HEK293T (cell line): ENCODE data around the gene IL10RA.

Experiments
- CTCF ChIA-PET: fragments of 350-600 bp; formaldehyde crosslinking; extraction: SDS; loops from one replicate; lab custom pipeline; 2021; ENCODE audit warnings: antibody characterized with exemption, inconsistent platforms; lab: Yijun Ruan, JAX
- POLR2A ChIA-PET: fragments of 350-600 bp; formaldehyde crosslinking; extraction: SDS; loops from one replicate; lab custom pipeline; 2020; ENCODE audit warnings: antibody characterized with exemption, inconsistent platforms; lab: Yijun Ruan, JAX
- DNase-seq: peaks from one replicate; pipeline ENCODE4 v3.0.0; 2012; ENCODE audit warnings: mixed read lengths; ENCODE audit errors: extremely low spot score
- ARNT ChIP-seq: fragments of 450-650 bp; IDR thresholded peaks from 2 replicates; pipeline ENCODE4 v1.6.1; 2017; ENCODE audit warnings: mild to moderate bottlenecking
- BHLHE40 ChIP-seq: fragments of 450-650 bp; IDR thresholded peaks from 2 replicates; pipeline ENCODE4 v1.6.1; 2016; ENCODE audit warnings: mild to moderate bottlenecking, moderate library complexity, borderline replicate concordance
- CTBP1 ChIP-seq: fragments of 450-650 bp; IDR thresholded peaks from 2 replicates; pipeline ENCODE4 v1.6.1; 2016; ENCODE audit warnings: borderline replicate concordance
- ELF4 ChIP-seq: fragments of 450-650 bp; IDR thresholded peaks from 2 replicates; pipeline ENCODE4 v1.6.1; 2017; ENCODE audit warnings: antibody characterized with exemption
- FOXA1 ChIP-seq: fragments of 450-650 bp; IDR thresholded peaks from 2 replicates; pipeline ENCODE4 v1.6.1; 2016; ENCODE audit warnings: mild to moderate bottlenecking
- FOXK2 ChIP-seq: fragments of 450-650 bp; IDR thresholded peaks from 2 replicates; pipeline ENCODE4 v1.6.1; 2016; ENCODE audit warnings: mild to moderate bottlenecking
- FOXM1 ChIP-seq: fragments of 450-650 bp; IDR thresholded peaks from 2 replicates; pipeline ENCODE4 v1.6.1; 2017; ENCODE audit warnings: mild to moderate bottlenecking, borderline replicate concordance
- HDGF ChIP-seq: fragments of 450-650 bp; IDR thresholded peaks from 2 replicates; pipeline ENCODE4 v1.6.1; 2017; ENCODE audit warnings: antibody characterized with exemption, borderline replicate concordance
- L3MBTL2 ChIP-seq: fragments of 450-650 bp; conservative IDR thresholded peaks from 2 replicates; pipeline ENCODE4 v1.6.1; 2016; ENCODE audit warnings: mild to moderate bottlenecking
- LEF1 ChIP-seq: fragments of 450-650 bp; IDR thresholded peaks from 2 replicates; pipeline ENCODE4 v1.6.1; 2017; ENCODE audit warnings: mild to moderate bottlenecking, borderline replicate concordance
- NFRKB ChIP-seq: fragments of 450-650 bp; IDR thresholded peaks from 2 replicates; pipeline ENCODE4 v1.6.1; 2016; ENCODE audit warnings: mild to moderate bottlenecking, moderate library complexity
- PKNOX1 ChIP-seq: fragments of 450-650 bp; IDR thresholded peaks from 2 replicates; pipeline ENCODE4 v1.6.1; 2016
- SP1 ChIP-seq: fragments of 450-650 bp; IDR thresholded peaks from 2 replicates; pipeline ENCODE4 v1.6.1; 2017
- SUZ12 ChIP-seq: fragments of 450-650 bp; IDR thresholded peaks from 2 replicates; pipeline ENCODE4 v1.6.1; 2016; ENCODE audit warnings: mild to moderate bottlenecking
- TARDBP ChIP-seq: fragments of 450-650 bp; IDR thresholded peaks from 2 replicates; pipeline ENCODE4 v1.6.1; 2016
- ZNF384 ChIP-seq: fragments of 450-650 bp; IDR thresholded peaks from 2 replicates; pipeline ENCODE4 v1.6.1; 2016

The IL10RA gene

GRCh38 chr11:117960406-117960805 lies 25.8 kb upstream of the IL10RA start:
- CTCF ChIA-PET: no interaction called here
- no peak for TF ChIP-seq BHLHE40
- no peak for TF ChIP-seq PKNOX1
- TF ChIP-seq SP1: no peak
- TF ChIP-seq FOXK2: no peak
- POLR2A ChIA-PET: interaction anchor here (0.6 kb wide), 1 partner anchor 15 kb away, joined by 3 read pairs; no protein-coding TSS in a partner anchor
- DNase-seq: no peak

- ChIA-PET POLR2A (no interaction called here), CTCF (no interaction called here)
- no peak for TF ChIP-seq ZNF384
- no peak for TF ChIP-seq FOXK2
- no peak for TF ChIP-seq HDGF
- TF ChIP-seq PKNOX1: no peak
- TF ChIP-seq NFRKB: no peak
- TF ChIP-seq LEF1: no peak
- TF ChIP-seq ELF4: no peak
- no peak for TF ChIP-seq FOXM1
- TF ChIP-seq BHLHE40: no peak
- TF ChIP-seq CTBP1: no peak
- no peak for TF ChIP-seq ARNT
- no peak for TF ChIP-seq TARDBP
- no peak for TF ChIP-seq FOXA1
- no peak for TF ChIP-seq L3MBTL2
- TF ChIP-seq SP1: no peak
- no peak for DNase-seq
Measured at GRCh38 chr11:117961896-117962295, 24.3 kb upstream of the IL10RA start.

- CTCF ChIA-PET: no interaction called here
- POLR2A ChIA-PET: no interaction called here
- TF ChIP-seq ZNF384 (no peak), HDGF (no peak), FOXM1 (no peak), L3MBTL2 (no peak), TARDBP (no peak), FOXK2 (no peak), SP1 (no peak), CTBP1 (no peak), NFRKB (no peak), SUZ12 (no peak), FOXA1 (no peak), ARNT (no peak)
- no peak for DNase-seq
Measured at GRCh38 chr11:117962826-117963225, 23.4 kb upstream of the IL10RA start.

- ChIA-PET CTCF (no interaction called here), POLR2A (no interaction called here)
- no peak for TF ChIP-seq FOXM1
- TF ChIP-seq PKNOX1: no peak
- no peak for TF ChIP-seq NFRKB
- no peak for TF ChIP-seq SP1
- TF ChIP-seq ELF4: no peak
- TF ChIP-seq ZNF384: no peak
- TF ChIP-seq ARNT: no peak
- TF ChIP-seq HDGF: no peak
- no peak for TF ChIP-seq BHLHE40
- TF ChIP-seq CTBP1: no peak
- TF ChIP-seq FOXK2: no peak
- no peak for TF ChIP-seq FOXA1
- TF ChIP-seq L3MBTL2: no peak
- TF ChIP-seq SUZ12: no peak
- TF ChIP-seq TARDBP: no peak
- TF ChIP-seq LEF1: no peak
- no peak for DNase-seq
Measured at GRCh38 chr11:117966908-117967307, 19.3 kb upstream of the IL10RA start.

GRCh38 chr11:117969160-117969991 lies 16.8 kb upstream of the IL10RA start:
- ChIA-PET POLR2A (no interaction called here), CTCF (interaction anchor here (1.9 kb wide), 1 partner anchor 22 kb away, joined by 5 read pairs; no protein-coding TSS in a partner anchor)
- no peak for DNase-seq
- TF ChIP-seq SP1: no peak
- TF ChIP-seq ELF4: no peak
- no peak for TF ChIP-seq ARNT
- no peak for TF ChIP-seq LEF1
- TF ChIP-seq NFRKB: no peak
- no peak for TF ChIP-seq PKNOX1
- TF ChIP-seq HDGF: no peak
- TF ChIP-seq FOXA1: no peak
- TF ChIP-seq FOXK2: no peak
- TF ChIP-seq TARDBP: no peak
- TF ChIP-seq SUZ12: no peak
